ENCODE data around the gene IL22RA1. TPM values are rescaled to one million over a fixed set of nuclear protein-coding genes. Genes with fewer than 3 reads are reported as not detected.

The IL22RA1 gene
- total and polyA plus RNA-seq, 8 donors = 0.26 to 0.73 (median 0.43) TPM

DNA sequence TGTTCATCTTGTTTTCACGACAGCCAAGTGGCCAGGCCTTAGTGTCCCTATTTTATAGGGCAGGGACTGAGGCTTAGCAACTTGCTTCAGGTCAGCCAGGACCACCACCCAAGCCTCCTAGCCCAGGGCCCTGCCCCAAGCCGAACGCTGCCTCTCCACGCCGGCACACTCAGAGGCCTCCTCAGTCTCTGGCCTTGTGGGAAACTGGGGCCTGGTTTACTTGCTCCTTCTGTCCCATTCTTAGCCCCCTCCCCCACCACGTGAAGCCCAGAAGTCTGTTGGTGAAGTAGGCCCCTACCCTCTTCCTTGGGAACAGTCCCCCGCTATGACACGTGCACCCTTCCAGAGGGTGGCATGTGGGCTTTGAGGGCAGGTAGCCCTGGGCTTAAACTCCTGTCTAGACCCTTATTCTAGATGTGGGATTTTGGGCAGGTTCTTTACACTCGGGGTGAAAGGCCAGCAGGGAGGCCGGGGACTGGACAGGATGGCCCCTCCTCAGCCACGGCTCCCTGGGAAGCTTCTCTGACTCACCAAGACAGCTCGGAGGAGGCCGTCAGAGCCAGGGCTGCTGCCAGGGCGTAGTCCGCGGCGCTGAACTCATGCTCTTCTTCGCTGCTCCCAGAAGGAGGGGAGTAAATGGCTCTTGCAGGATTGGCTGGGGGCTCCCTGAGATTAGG, 35.3 kb downstream of the IL22RA1 start:
- peaks cover 0 to 6% of the 10 kb centered on the region in 2 donors for H3K4me1 ChIP-seq
- H3K36me3 ChIP-seq = no peaks in the 10 kb centered on the region
- ATAC-seq (no peak), DNase-seq (no peak)
- peaks cover 0 to 19% of the 10 kb centered on the region in 2 donors for H3K27me3 ChIP-seq
- H3K27ac ChIP-seq = no peak overlapping the region
- no peak overlapping the region for H3K4me3 ChIP-seq
- TF ChIP-seq, protein P1, sequence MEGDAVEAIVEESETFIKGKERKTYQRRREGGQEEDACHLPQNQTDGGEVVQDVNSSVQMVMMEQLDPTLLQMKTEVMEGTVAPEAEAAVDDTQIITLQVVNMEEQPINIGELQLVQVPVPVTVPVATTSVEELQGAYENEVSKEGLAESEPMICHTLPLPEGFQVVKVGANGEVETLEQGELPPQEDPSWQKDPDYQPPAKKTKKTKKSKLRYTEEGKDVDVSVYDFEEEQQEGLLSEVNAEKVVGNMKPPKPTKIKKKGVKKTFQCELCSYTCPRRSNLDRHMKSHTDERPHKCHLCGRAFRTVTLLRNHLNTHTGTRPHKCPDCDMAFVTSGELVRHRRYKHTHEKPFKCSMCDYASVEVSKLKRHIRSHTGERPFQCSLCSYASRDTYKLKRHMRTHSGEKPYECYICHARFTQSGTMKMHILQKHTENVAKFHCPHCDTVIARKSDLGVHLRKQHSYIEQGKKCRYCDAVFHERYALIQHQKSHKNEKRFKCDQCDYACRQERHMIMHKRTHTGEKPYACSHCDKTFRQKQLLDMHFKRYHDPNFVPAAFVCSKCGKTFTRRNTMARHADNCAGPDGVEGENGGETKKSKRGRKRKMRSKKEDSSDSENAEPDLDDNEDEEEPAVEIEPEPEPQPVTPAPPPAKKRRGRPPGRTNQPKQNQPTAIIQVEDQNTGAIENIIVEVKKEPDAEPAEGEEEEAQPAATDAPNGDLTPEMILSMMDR (IDR thresholded peaks at IDR 0.05) = no peak
- intact Hi-C loops (cut with DNase I) = no loop called here
- no peaks in the 10 kb centered on the region for H3K9me3 ChIP-seq

DNA sequence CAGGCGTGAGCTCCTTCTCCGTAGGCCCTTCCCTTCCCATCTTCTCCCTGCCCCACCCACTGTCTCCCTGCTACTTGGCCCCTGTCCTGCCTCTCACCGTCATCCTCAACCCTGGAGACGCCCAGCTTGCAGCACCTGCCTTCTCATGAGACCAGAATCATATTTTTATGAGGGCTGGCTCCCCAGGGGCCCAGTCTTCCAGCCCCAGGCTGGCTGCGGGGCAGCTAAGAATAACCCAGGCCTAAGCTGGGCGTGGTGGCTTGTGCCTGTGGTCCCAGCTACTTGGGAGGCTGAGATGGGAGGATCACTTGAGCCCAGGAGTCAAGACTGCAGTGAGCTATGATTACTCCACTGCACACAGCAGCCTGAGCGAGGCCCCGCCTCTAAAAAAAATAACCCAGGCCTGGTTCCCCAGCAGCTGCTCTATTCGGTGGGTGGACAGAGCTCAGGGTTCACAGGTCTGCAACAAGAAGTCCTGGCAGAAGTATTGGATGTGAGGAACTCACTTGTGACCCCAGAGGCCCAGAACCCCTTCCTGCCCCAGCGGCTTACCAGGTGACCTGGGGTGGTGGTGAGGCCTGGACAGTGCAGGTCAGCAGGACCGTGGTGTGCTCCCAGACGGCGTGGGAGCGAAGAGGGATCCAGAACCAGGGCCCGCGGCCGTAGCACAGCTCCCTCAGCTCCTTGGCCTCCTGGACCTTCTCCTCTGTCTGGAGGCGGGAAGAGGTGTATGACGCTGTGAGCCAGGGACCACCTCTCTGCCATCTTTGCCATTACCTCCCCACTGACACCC, 37.4 kb downstream of the IL22RA1 start:
- Histone ChIP-seq H3K27me3 (no peaks in the 10 kb centered on the region), H3K4me3 (no peak overlapping the region), H3K4me1 (no peaks in the 10 kb centered on the region), H3K36me3 (no peaks in the 10 kb centered on the region), H3K9me3 (no peaks in the 10 kb centered on the region), H3K27ac (no peak overlapping the region)
- intact Hi-C loops (cut with DNase I) = no loop called here
- TF ChIP-seq, protein P1 (IDR thresholded peaks at IDR 0.05) = no peak
- ATAC-seq (no peak), DNase-seq (no peak)

DNA sequence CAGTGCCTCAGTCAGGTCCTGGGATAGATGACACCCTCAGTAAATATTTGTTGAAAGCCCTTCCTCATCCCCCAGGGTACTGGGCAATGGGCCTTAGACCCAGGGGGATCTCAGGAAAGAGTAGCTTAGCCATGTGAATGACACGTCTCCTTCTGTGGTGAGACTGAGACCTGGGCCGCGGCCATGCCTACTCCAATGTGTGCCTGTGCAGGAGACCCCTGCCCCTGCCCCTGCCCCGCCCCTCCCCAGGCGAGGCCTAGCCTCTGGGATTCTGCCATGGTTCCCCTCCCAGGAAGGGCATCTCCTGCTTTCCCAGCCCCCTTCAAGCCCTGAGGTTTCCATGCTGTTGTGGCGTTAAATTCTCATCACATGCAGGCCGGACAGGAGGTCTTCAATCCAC, 38.1 kb downstream of the IL22RA1 start:
- no peaks in the 10 kb centered on the region for H3K27me3 ChIP-seq
- no peak overlapping the region for H3K27ac ChIP-seq
- TF ChIP-seq, protein P1 (IDR thresholded peaks at IDR 0.05) = no peak
- H3K36me3 ChIP-seq = no peaks in the 10 kb centered on the region
- no peak for ATAC-seq
- H3K4me1 ChIP-seq = no peaks in the 10 kb centered on the region
- no peaks in the 10 kb centered on the region for H3K9me3 ChIP-seq
- DNase-seq = no peak
- intact Hi-C loops (cut with DNase I) = no loop called here
- no peak overlapping the region for H3K4me3 ChIP-seq

DNA sequence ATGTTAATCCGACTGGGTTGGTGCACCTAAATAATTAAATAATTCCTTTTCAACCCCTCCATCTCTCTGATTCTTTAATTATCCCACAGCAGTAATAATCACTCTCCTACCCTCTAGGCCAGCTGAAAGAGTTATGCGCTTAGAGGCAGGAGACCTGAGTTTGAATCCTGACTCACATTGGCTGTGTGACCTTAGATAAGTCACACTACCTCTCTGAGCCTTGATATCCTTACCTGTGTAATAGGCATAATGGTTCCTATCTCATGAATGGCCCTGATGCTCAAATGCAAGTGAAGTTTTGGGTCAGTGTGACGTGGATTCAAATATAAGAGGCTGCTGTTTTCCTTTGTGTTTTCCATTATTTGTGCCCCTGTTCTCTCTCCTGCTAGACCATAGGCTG, 39.1 kb downstream of the IL22RA1 start:
- Histone ChIP-seq H3K4me1 (no peaks in the 10 kb centered on the region), H3K9me3 (no peaks in the 10 kb centered on the region), H3K27me3 (no peaks in the 10 kb centered on the region), H3K36me3 (no peaks in the 10 kb centered on the region), H3K27ac (no peak overlapping the region), H3K4me3 (no peak overlapping the region)
- ATAC-seq (no peak), DNase-seq (no peak)
- TF ChIP-seq, protein P1 (IDR thresholded peaks at IDR 0.05) = no peak
- intact Hi-C loops (cut with DNase I) = no loop called here

DNA sequence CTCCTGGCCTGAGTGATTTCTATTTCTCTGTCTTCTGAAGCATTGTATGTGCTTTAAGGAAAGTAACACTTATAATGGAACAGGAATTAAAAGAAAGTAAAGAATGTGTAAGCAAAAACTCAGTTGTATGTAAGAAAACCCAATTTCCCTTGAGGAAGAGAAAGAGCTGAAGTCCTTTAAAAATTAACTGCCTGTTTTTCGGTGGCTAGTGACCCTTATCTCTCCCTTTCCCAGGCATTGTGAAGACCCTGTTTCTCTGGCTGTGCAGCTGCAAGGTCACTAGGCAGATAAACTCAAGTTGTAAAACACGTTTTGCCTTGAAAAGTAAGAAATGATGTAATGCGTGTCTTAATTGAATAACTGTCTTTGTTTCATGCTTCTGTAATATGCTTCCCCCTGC, 39.5 kb downstream of the IL22RA1 start:
- ATAC-seq (no peak), DNase-seq (peak in 1 of 4 donors; percentile 15)
- no peak overlapping the region for H3K27ac ChIP-seq
- H3K9me3 ChIP-seq = no peaks in the 10 kb centered on the region
- no peak overlapping the region for H3K4me3 ChIP-seq
- no peaks in the 10 kb centered on the region for H3K36me3 ChIP-seq
- intact Hi-C loops (cut with DNase I) = no loop called here
- no peaks in the 10 kb centered on the region for H3K27me3 ChIP-seq
- H3K4me1 ChIP-seq = no peaks in the 10 kb centered on the region
- TF ChIP-seq, protein P1 (IDR thresholded peaks at IDR 0.05) = no peak

Data from left lung (tissue), 10 donors.